ENCODE results near the gene TAF4B. TPM values are rescaled to one million over a fixed set of nuclear protein-coding genes. Genes with fewer than 3 reads are reported as not detected.

Gene TAF4B
- total RNA-seq, 1 donor from 2014 or later = 3.2 TPM

GRCh38 chr18:26286008-26286407, 59.8 kb downstream of the TAF4B start:
- no peak for FAIRE-seq
- no peak for DNase-seq (ENCODE audit: low read depth)
- Mint-ChIP-seq H3K4me3 (ENCODE audit: unreplicated experiment) (no peak overlapping the region), H3K27me3 (ENCODE audit: low read depth, unreplicated experiment) (no peaks in the 10 kb centered on the region), H3K27ac (ENCODE audit: unreplicated experiment) (no peak overlapping the region), H3K36me3 (ENCODE audit: low read depth, unreplicated experiment) (peaks cover 8% of the 10 kb centered on the region), H3K4me1 (ENCODE audit: low read depth, unreplicated experiment) (no peaks in the 10 kb centered on the region), H3K9me3 (ENCODE audit: unreplicated experiment) (no peaks in the 10 kb centered on the region)
- H3K4me2 ChIP-seq (ENCODE audit: low read length) = no peak overlapping the region
- H2AFZ ChIP-seq (ENCODE audit: low read depth, low read length) = no peak overlapping the region
- TF ChIP-seq CTCF (IDR thresholded peaks at IDR 0.05; ENCODE audit: insufficient read depth, low read depth, low read length) = no peak
- TF ChIP-seq EZH2 (IDR thresholded peaks at IDR 0.05; ENCODE audit: insufficient read depth, low read length) = no peak
- H4K20me1 ChIP-seq (ENCODE audit: insufficient read depth, low read length) = no peaks in the 10 kb centered on the region
- no peak overlapping the region for H3K9ac ChIP-seq (ENCODE audit: low read length)
- no peaks in the 10 kb centered on the region for H3K9me3 ChIP-seq (ENCODE audit: insufficient read depth, low read depth, low read length)
- no peaks in the 10 kb centered on the region for H3K4me1 ChIP-seq (ENCODE audit: insufficient read depth, low read length)
- H3K27ac ChIP-seq (ENCODE audit: low read depth, low read length) = no peak overlapping the region
- H3K79me2 ChIP-seq (ENCODE audit: insufficient read depth, low read length) = no peaks in the 10 kb centered on the region
- H3K27me3 ChIP-seq (ENCODE audit: insufficient read depth, low read length) = no peaks in the 10 kb centered on the region
- H3K4me3 ChIP-seq (ENCODE audit: insufficient read depth, low read depth, low read length) = no peak overlapping the region
- H3K36me3 ChIP-seq (ENCODE audit: insufficient read depth, low read length) = no peaks in the 10 kb centered on the region

- Histone ChIP-seq H3K36me3 (ENCODE audit: insufficient read depth, low read length) (no peaks in the 10 kb centered on the region), H4K20me1 (ENCODE audit: insufficient read depth, low read length) (no peaks in the 10 kb centered on the region), H3K27ac (ENCODE audit: low read depth, low read length) (no peak overlapping the region), H3K27me3 (ENCODE audit: insufficient read depth, low read length) (no peaks in the 10 kb centered on the region), H3K9me3 (ENCODE audit: insufficient read depth, low read depth, low read length) (no peaks in the 10 kb centered on the region), H3K4me1 (ENCODE audit: insufficient read depth, low read length) (no peaks in the 10 kb centered on the region), H2AFZ (ENCODE audit: low read depth, low read length) (no peak overlapping the region), H3K9ac (ENCODE audit: low read length) (no peak overlapping the region), H3K79me2 (ENCODE audit: insufficient read depth, low read length) (no peaks in the 10 kb centered on the region), H3K4me2 (ENCODE audit: low read length) (no peak overlapping the region), H3K4me3 (ENCODE audit: insufficient read depth, low read depth, low read length) (no peak overlapping the region)
- no peak for TF ChIP-seq EZH2 (IDR thresholded peaks at IDR 0.05; ENCODE audit: insufficient read depth, low read length)
- TF ChIP-seq CTCF (IDR thresholded peaks at IDR 0.05; ENCODE audit: insufficient read depth, low read depth, low read length) = no peak
- Mint-ChIP-seq H3K9me3 (ENCODE audit: unreplicated experiment) (no peaks in the 10 kb centered on the region), H3K36me3 (ENCODE audit: low read depth, unreplicated experiment) (peaks cover 8% of the 10 kb centered on the region), H3K27me3 (ENCODE audit: low read depth, unreplicated experiment) (no peaks in the 10 kb centered on the region), H3K4me3 (ENCODE audit: unreplicated experiment) (no peak overlapping the region), H3K4me1 (ENCODE audit: low read depth, unreplicated experiment) (no peaks in the 10 kb centered on the region), H3K27ac (ENCODE audit: unreplicated experiment) (no peak overlapping the region)
- FAIRE-seq = no peak
- no peak for DNase-seq (ENCODE audit: low read depth)
Observed at GRCh38 chr18:26287644-26288043, 61.4 kb downstream of the TAF4B start.

- no peak overlapping the region for H3K4me3 Mint-ChIP-seq (ENCODE audit: unreplicated experiment)
- Histone ChIP-seq H3K4me1 (ENCODE audit: insufficient read depth, low read length) (no peaks in the 10 kb centered on the region), H3K9ac (ENCODE audit: low read length) (no peak overlapping the region), H3K4me2 (ENCODE audit: low read length) (no peak overlapping the region), H3K9me3 (ENCODE audit: insufficient read depth, low read depth, low read length) (no peaks in the 10 kb centered on the region), H4K20me1 (ENCODE audit: insufficient read depth, low read length) (no peaks in the 10 kb centered on the region), H3K27ac (ENCODE audit: low read depth, low read length) (no peak overlapping the region), H3K4me3 (ENCODE audit: insufficient read depth, low read depth, low read length) (no peak overlapping the region), H3K79me2 (ENCODE audit: insufficient read depth, low read length) (no peaks in the 10 kb centered on the region), H3K36me3 (ENCODE audit: insufficient read depth, low read length) (no peaks in the 10 kb centered on the region), H2AFZ (ENCODE audit: low read depth, low read length) (no peak overlapping the region), H3K27me3 (ENCODE audit: insufficient read depth, low read length) (no peaks in the 10 kb centered on the region)
- no peak for FAIRE-seq
- H3K4me1 Mint-ChIP-seq (ENCODE audit: low read depth, unreplicated experiment) = no peaks in the 10 kb centered on the region
- H3K27me3 Mint-ChIP-seq (ENCODE audit: low read depth, unreplicated experiment) = no peaks in the 10 kb centered on the region
- no peak for TF ChIP-seq EZH2 (IDR thresholded peaks at IDR 0.05; ENCODE audit: insufficient read depth, low read length)
- no peaks in the 10 kb centered on the region for H3K9me3 Mint-ChIP-seq (ENCODE audit: unreplicated experiment)
- no peak overlapping the region for H3K27ac Mint-ChIP-seq (ENCODE audit: unreplicated experiment)
- no peaks in the 10 kb centered on the region for H3K36me3 Mint-ChIP-seq (ENCODE audit: low read depth, unreplicated experiment)
- no peak for DNase-seq (ENCODE audit: low read depth)
Observed at GRCh38 chr18:26290385-26290784, 64.1 kb downstream of the TAF4B start.
